ENCODE results near the gene CNTN1.

The CNTN1 gene

DNA sequence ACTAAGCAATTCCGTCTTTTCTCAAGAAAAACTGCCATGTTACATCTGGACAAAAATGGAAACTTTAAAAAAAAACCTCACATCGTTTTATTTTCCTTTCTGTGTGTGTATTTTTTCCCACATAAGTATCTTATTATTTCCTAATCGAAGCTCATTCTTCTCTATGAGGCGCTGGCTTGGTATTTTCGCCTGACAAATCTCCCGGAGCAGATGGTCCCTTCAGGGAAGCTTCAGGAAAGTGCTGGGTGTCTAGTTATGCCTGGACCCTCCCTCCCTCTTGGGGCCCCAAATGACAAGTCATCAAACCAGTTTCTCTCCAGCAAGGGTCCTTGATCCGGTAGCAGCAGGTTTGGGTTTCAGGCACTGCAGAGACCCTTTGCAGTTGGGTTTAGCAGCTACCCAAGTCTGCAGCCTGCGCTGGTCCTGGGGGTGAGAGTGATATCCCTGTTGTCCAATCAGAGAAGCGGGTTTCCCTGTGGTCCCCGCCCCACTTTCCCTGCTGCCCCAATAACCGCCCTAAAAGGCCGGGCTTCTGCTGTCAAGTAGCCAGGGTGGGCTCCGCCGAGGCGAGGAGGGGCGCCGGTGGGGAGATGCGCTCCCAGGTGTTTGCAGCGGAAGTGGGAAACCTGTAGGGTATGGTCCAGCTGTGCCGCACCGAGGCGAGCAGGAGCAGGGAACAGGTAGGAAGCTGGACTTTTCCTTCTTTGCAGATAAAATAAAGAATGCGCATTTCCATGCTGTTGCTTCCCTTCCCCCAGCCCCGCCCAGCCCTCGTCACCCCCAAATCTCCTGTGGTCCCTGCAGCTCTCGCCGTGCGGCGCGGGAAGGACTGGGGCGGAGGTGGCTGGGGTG is at the start of gene CNTN1:
TSS of gene CNTN1 (plus strand) at position 527 of the 852 bp plus-strand sequence.
- DNase-seq: no peak

DNA sequence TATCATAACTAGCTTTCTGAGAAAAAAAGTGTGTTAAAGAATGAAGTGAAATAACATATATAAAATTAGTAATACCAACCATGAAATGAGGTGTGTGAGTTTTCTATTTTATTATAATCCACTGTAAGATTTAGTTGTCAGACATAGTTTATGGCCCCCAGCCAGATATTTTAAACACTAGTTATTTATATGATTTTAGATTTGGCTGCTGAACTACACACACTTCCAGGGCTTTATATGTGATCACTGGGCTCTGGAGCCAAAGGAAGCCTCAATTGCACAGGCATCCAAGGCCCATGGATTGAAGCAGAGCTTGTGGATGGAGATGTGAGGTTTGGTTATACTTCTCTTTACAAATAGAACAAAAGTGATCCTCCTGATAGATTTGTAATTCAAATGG is 48.7 kb upstream of the CNTN1 start:
- no peak for DNase-seq

DNA sequence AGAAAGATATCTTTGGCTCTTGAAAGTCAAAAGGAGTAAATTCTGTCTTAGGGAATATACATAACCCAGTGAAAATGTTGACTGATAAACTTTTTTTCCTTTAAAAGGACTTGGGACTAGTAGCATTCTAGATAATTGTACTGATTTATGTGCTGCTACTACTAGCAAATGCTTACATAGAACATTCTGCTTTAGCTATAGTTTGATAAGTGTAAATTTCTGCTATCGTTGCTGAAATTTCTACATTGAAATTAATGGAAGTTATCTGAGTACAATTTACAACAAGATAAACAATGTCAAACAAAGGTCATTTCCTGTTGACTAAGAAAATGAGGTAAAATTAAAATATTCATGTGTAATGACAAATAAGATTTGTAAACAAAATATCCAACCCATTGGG is 48.3 kb upstream of the CNTN1 start:
- DNase-seq: no peak

DNA sequence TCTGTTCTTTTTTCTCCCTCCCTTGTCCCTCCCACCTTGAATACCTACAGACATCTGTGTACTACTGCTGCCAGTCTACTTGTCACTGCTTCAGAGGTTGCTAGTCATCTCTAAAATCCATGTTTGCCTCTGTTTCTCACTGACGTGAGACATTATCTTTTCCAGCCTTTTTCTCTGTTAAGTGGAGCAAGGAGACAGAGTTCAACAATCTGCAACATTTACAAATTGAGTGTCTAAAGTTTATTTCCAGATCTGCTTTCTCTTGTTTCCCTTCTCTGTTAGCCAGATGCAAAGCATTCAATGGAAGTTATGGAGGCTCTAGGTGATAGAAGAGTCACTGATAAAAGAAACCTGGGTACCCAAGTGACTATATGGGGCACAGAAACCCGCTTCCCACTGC is 47.5 kb upstream of the CNTN1 start:
- DNase-seq: no peak

- no peak for DNase-seq
These were observed 46.9 kb upstream of the CNTN1 start for GRCh38 chr12:40645361-40645760.

DNA sequence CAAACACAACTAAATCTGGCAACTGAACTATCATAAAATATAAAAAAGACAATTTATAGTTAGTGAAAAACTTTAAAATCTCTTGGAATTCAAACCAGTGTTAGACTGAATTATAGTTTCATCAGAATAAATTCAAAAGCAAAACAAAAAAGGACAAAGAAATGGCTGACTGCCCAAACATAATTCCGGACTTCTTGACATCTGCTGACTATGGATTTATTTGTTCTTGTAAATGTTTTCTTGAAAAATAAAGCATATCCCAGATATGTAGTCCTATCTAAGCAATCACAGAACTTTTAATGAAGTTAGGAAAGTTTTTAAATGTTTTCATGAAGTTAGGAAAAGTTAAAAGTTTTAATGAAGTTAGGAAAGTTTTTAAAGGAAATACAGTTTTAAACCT is 45.8 kb upstream of the CNTN1 start:
- DNase-seq: no peak

- DNase-seq: no peak
These were observed 45.3 kb upstream of the CNTN1 start for GRCh38 chr12:40646911-40647310.

DNA sequence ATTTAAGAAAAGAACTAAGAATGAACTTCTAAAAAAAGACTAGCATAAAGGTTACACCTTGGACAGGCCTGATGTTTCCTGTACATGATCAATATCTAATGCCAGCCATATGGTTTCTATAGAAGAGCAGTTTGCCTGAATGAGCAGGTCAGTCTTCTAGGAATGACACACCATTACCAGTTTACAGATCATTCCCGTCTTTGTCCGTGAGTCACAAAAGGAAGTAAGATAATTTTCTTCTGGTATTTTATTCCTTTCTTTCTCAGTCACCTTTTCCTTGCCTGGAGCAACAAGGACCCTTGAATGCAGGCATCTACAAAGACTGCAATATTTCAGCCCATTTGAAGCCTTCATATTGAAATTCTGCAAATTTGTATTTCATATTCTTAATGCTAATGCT is 44.6 kb upstream of the CNTN1 start:
- no peak for DNase-seq

DNA sequence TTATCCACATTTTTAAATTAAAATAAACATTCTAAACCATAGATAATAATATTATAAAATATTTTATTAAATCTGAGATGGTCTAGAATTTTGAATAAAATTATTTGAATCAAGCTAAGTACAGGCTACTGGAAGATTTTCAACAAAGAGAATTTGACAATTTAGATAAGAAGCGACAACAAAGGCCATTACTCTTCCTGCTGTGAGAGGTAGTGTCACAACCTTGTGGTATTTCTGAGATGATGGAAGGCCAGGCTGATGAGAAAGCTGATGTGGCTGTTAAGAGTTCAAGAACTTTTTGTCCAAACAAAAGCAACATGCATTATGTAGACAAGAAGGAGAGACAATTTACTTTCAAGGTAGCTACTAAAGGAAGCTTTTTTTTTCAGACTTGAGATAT is 43.7 kb upstream of the CNTN1 start:
- DNase-seq: no peak

GRCh38 chr12:40650038-40650704 is 42.1 kb upstream of the CNTN1 start:
- no peak for DNase-seq

DNA sequence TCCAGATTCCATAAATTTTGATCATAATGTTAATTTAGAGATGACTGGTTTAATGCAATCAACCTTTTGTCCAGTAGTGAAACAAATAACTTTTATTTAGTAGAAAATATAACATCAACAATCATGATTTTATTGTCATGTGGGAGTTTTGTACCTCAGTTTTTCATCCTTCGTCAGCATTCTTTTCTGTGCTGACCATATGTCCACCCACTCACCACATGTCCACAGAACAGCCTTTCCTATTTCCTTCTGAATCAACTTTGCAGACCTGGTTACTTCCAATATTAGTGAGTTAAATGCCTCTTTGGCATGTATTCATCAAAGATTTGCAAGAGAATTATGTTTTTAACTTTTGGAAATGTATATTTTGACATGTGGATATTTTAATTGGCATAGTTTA is 36.8 kb upstream of the CNTN1 start:
- DNase-seq: no peak

GRCh38 chr12:40662366-40662765 is 29.9 kb upstream of the CNTN1 start:
- no peak for DNase-seq

DNA sequence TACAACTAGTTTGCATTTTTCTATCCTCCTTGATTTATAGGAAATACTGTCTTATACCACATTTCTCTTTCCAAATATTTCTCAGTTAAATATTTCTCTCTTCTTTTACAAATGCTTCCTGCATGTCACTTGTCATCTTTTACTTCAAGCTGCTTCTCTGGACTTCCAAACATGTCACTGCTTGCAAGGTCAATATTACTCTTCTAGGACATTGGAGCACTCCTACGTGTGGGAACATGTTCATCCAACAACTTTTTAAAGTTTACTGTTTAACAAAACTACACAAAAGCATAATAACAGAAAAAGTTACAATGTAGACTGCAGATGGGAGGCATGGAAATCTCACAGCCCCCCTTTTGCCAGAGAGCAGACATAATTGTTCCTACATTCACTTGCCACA is 28.5 kb upstream of the CNTN1 start:
- DNase-seq: no peak

DNA sequence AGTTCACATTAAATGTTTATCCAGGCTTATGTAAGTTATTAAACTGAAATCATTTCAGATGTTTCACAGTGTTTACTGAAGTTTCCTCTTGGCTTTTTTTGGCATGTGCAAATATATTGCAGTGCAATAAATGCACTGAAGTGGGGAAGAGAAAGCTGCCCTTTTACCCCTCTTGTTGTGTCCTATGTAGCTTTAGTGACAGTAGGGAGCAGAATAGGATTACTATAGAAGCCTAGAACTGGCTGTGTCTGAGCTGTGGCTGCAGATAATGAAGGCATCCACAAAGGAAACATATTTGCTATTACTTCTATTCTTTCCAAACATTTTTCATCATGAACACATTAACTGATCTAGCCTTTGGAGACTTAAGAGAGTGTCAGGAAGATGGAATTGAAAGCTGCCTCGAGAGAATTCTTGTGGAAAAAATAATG is 24.1 kb upstream of the CNTN1 start:
- no peak for DNase-seq

DNA sequence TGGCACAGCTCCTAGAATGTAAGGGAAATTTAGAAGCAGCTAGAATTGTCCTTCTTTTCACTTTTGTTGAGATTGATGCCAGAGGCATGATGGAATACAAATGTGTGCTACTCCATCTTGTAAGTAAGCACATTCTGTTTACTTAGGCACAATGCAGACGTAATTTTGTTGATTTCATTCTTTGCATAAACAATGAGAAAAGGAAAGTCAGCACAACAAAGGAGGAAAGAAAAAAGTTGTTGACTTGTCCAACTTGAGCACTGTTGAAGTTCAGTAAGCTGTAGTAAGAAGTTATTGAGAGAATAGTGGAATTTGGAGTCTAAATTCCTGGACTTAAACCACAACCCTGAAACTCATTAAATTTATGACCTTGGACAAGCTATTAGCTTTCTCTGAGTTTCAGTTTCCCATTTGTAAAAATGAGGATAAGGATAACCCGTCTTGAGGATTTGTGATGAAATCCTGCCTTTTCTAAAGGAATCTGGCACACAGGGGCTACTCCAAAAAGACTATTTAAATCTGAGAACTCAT is 19.4 kb upstream of the CNTN1 start:
- no peak for DNase-seq

GRCh38 chr12:40681148-40681547 is 11.1 kb upstream of the CNTN1 start:
- no peak for DNase-seq

DNA sequence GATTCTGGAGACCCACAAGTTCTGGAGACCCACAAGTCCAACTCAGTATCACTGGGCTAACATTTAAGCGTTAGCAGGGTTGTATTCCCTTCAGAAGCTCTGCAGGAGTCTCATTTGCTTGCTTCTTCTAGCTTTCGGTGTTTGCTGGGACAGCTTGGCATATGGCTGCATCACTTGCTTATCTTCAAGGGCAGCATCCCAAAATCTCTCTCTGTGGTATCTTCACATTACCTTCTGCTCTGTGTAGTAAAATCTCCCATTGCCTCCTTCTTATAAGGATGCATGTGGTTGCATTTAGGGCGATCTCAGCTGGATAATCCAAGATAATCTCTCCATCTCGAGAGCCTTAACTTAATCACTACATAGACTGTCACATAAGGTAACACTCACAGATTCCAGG is 7.3 kb upstream of the CNTN1 start:
- no peak for DNase-seq

GRCh38 chr12:40688085-40688725 is 4.0 kb upstream of the CNTN1 start:
- no peak for DNase-seq

DNA sequence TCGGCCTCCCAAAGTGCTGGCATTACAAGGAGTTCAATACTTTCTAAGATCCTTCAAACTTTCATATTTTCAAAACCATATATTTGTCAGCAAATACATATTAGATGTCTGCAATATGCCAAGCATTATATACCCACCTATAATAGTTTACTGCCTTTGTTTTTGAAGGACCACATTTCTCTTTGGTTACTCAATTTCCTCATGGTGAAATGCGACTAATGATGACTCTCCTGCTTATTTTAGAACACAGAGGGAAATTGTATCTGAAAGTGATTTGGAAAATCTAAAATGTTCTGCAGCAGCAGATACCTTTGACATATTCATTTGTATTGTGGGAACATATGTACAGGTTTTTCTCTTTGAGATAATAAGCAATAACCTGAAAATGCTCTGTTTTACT is 2.7 kb upstream of the CNTN1 start:
- no peak for DNase-seq

- DNase-seq: no peak
These were observed 547 bp downstream of the CNTN1 start for GRCh38 chr12:40692765-40693206.

- no peak for DNase-seq
These were observed 1.1 kb downstream of the CNTN1 start for GRCh38 chr12:40693207-40693821.

GRCh38 chr12:40697566-40698259 is 5.5 kb downstream of the CNTN1 start:
- DNase-seq: no peak

- DNase-seq: no peak
These were observed 9.5 kb downstream of the CNTN1 start for GRCh38 chr12:40701756-40702155.

All from CD4-positive, alpha-beta T cell treated with Interferon gamma for 1 hour (primary cell).